ENCODE measurements around the gene RB1.
"Not testable (repeated sequence)": the region's sequence is repeated elsewhere in the genome, so short reads cannot be mapped to it uniquely, and the experiment has no call there.

Gene RB1

GRCh38 chr13:48443442-48444208, 140.1 kb downstream of the RB1 start:
- no peak for TF ChIP-seq CTCF (conservative IDR thresholded peaks at IDR 0.05; ENCODE audit: low read depth, low read length)
- H3K4me3 ChIP-seq (ENCODE audit: low read depth, low read length): no peak overlapping the region

DNA sequence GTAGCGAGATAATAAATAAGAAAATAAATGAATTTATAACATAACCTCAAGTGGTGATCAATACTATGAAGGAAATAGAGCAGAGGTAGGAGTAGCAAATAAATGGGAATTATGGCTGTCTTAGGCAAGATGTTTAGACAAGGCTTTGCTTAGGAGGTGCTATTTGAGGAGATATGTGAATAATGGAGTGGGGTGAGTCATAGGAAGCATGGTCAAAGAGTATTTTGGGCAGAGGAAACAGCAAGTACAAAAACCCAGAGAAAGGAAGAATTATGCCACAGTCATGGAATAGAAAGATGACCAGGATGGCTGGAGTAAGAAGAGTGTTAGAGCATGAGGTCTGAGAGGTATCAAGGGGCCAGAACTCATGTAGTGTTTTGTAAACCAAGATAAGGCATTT, 142.9 kb downstream of the RB1 start:
- peak; percentile 75 for DNase-seq (ENCODE audit: low read depth)
- no peak overlapping the region for H3K4me3 ChIP-seq (ENCODE audit: low read depth, low read length)
- no peak for TF ChIP-seq CTCF (conservative IDR thresholded peaks at IDR 0.05; ENCODE audit: low read depth, low read length)

More at GRCh38 chr13:48443442-48444208, 140.1 kb downstream of the RB1 start:
- no peak for DNase-seq (ENCODE audit: low read depth)

- H3K4me3 ChIP-seq (ENCODE audit: low read depth, low read length): no peak overlapping the region
- TF ChIP-seq CTCF (conservative IDR thresholded peaks at IDR 0.05; ENCODE audit: low read depth, low read length): no peak
- no peak for DNase-seq (ENCODE audit: low read depth)
These were observed 144.9 kb downstream of the RB1 start for GRCh38 chr13:48448285-48448958.

DNA sequence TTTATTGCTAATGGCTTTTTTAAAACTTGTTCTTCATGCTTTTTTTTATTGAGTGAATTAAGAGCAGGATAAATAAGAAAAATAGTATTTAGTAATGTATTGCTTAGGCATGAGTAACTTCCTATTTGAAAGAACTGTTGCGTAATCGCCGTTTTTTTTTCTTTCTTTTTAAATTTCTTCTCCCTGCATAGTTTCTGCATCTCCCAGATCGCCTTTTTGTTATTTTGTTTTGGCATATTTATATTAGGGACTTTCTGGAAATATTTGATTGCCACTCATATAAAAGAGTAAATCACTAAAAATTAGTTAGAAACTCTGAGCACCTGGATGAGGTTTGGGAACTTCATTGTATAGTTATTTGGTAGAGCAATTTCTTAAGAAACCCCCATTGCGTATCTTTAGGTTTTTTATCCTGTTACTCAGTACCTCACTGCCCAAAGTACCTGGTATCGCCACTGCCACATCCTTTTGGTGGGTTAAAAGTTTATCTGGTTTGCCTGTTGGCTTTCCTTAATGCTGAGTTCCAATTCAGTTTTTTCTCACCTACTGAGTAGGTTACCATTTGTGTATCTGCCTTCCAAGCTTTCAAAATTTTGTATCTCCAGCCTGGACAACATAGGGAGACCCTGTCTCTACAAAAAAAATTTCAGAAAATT, 145.5 kb downstream of the RB1 start:
- no peak overlapping the region for H3K4me3 ChIP-seq (ENCODE audit: low read depth, low read length)
- TF ChIP-seq CTCF (conservative IDR thresholded peaks at IDR 0.05; ENCODE audit: low read depth, low read length): no peak
- DNase-seq (ENCODE audit: low read depth): peak; percentile 81

GRCh38 chr13:48449656-48450055, 146.1 kb downstream of the RB1 start:
- TF ChIP-seq CTCF (conservative IDR thresholded peaks at IDR 0.05; ENCODE audit: low read depth, low read length): no peak
- DNase-seq (ENCODE audit: low read depth): no peak
- no peak overlapping the region for H3K4me3 ChIP-seq (ENCODE audit: low read depth, low read length)

DNA sequence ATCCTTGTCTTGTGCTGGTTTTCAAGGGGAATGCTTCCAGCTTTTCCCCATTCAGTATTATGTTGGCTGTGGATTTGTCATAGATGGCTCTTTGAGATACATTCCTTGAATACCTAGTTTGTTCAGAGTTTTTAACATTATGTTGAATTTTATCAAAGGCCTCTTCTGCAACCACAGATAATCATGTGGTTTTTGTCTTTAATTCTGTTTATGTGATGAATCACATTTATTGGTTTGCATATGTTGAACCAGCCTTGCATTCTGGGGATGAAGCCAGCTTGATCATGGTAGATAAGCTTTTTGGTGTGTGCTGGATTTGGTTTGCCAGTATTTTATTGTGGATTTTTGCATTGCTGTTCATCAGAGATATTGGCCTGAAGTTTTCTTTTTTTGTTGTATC, 147.6 kb downstream of the RB1 start:
- DNase-seq (ENCODE audit: low read depth); H3K4me3 ChIP-seq (ENCODE audit: low read depth, low read length): not testable (repeated sequence)

DNA sequence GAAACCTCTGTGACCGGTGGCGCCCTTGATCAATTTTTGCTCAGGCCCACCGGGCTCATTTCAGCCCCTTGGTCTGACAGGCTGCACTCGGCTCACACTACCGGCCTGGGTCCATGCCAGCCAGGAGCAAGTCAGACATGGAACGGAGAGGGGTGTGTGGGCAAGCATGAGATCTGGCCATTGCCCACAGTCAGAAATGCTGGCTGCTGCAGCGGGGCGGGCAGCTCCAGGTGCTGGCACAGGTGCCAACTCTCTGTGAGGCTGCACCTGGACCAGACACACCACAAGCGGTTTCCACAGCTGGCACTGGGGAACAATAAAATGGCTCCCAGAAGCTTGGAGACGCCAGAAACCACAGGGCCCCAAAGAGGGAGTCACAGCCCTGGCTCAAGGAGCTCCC, 153.0 kb downstream of the RB1 start:
- TF ChIP-seq CTCF (conservative IDR thresholded peaks at IDR 0.05; ENCODE audit: low read depth, low read length): no peak
- H3K4me3 ChIP-seq (ENCODE audit: low read depth, low read length): no peak overlapping the region
- no peak for DNase-seq (ENCODE audit: low read depth)

Data from choroid plexus epithelial cell (primary cell).